Measurements from ENCODE around the gene OR9A2.

- no peak for TF ChIP-seq CTCF (IDR thresholded peaks at IDR 0.05)
- TF ChIP-seq NFYB (CRISPR knock-in tag; conservative IDR thresholded peaks at IDR 0.05; ENCODE audit: low read depth) = no peak
- TF ChIP-seq NFE2L1 (CRISPR knock-in tag; IDR thresholded peaks at IDR 0.05) = no peak
- TF ChIP-seq PRDM15 (CRISPR knock-in tag; IDR thresholded peaks at IDR 0.05) = no peak
- TF ChIP-seq SOX15 (CRISPR knock-in tag; IDR thresholded peaks at IDR 0.05) = no peak
- TF ChIP-seq CREB1 (CRISPR knock-in tag; IDR thresholded peaks at IDR 0.05) = no peak
- no peak for TF ChIP-seq MAX (CRISPR knock-in tag; IDR thresholded peaks at IDR 0.05)
- TF ChIP-seq ZNF121 (CRISPR knock-in tag; IDR thresholded peaks at IDR 0.05) = no peak
- TF ChIP-seq FOXP4 (CRISPR knock-in tag; IDR thresholded peaks at IDR 0.05) = no peak
- TF ChIP-seq ATF3 (CRISPR knock-in tag; conservative IDR thresholded peaks at IDR 0.05) = no peak
Observed at GRCh38 chr7:143055754-143056153, 28.8 kb upstream of the OR9A2 start.
